Fibroblast of gingiva (primary cell): Measurements from ENCODE around the gene PRR7.
"Not testable (repeated sequence)": the region's sequence is repeated elsewhere in the genome, so short reads cannot be mapped to it uniquely, and the experiment has no call there.

Experiments
- DNase-seq: peaks from one replicate; pipeline ENCODE4 v3.0.0-alpha.2; 2011; ENCODE audit warnings: low read depth

The PRR7 gene

DNA sequence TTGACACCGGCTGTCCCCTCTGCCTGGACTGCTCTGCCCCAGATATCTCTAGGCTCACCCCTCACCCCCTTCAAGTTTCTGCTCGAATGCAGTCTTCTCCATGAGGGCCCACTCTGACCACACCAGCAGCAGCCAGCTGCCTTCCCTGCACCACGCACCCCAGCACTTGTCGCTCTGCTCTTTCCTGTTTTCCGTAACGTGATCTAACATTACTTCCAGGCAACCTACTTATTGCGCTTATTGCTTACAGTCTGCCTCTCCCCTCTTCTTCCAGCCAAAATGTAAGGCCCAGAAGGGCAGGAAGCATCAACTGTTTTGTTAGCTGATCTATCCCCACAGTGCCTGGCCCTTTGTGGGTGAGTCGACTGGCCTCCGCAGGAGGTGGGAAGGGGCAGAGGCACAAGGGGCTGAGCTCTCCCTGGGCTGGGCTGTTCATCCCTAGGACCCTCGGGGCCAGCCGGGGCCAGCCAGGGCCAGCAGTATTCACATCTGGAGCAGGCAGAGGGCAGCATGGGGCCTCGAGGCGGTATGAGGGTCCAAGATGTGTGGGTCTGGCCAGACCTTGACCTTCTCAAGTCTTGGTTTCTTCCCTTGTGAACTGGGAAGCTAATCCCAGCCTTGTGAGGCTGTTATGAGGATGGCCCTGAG is 38.4 kb downstream of the PRR7 start:
- no peak for DNase-seq

DNA sequence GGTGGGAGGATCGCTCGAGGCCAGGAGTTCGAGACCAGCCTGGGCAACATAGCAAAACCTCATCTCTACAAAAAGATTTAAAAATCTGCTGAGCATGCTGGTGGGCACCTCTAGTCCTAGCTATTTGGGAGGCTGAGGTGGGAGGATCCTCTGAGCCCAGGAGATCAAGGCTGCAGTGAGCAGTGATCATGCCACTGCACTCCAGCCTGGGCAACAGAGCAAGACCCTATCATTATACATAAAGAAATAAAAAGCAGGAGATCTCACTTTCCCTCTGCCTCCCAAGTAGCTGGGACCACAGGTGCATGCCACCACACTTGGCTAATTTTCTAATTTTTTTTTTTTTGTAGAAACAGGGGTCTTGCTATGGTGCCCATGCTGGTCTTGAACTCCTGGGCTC is 39.1 kb downstream of the PRR7 start:
- not testable (repeated sequence) for DNase-seq

DNA sequence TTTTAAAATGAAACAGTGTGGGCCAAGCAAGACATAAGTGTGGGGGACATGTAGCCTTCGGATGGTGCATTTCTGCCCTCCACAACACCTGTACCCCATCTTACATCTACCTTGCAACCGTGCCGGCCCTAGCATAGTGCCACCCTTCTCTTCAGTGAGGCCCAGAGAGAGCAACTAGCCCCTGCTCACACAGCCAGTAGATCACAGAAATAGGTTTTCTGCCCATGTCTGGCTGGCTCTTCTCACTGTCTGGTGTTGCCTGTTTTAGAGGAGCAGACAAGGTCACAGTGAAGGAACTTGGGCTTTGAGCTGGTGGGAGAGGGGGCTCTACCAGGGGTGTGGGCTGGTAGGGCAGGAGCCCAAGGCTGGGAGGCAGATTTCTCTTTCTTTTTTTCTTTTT is 39.6 kb downstream of the PRR7 start:
- no peak for DNase-seq

DNA sequence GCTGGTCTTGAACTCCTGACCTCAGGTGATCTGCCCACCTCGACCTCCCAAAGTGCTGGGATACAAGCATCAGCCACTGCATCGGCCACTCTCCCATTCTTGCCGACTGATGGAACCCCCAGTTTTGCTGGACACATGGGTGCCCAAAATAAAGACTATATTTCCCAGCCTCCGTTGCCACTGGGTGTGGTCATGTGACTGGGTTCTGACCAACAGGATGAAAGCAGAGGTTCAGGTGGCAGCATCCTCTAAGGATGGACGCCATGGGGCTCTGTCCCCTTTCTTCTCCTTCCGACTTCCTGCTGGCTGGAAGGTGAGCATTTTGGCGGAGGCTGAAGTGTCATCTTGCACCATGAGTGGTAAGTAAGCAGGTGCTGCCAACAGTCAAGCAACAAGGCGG is 40.5 kb downstream of the PRR7 start:
- no peak for DNase-seq

DNA sequence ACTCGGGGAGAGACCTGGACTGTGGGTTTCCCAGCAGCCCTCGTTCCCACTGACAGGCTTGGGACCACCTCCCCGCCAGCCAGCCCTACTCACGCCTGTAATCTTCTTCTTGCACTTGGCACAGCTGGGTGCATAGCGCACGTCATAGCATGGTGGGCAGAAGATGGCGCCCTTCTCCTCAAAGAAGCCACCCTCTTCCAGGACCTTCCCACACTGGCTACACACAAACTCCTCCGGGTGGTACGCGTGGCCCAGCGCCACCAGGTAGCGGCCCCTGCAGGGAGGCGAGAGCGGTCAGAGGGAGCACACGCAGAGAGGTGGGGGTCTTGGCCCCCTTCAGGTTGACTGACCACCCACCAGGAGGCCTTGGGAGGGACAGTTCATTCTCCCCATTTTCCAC is 41.4 kb downstream of the PRR7 start:
- no peak for DNase-seq

DNA sequence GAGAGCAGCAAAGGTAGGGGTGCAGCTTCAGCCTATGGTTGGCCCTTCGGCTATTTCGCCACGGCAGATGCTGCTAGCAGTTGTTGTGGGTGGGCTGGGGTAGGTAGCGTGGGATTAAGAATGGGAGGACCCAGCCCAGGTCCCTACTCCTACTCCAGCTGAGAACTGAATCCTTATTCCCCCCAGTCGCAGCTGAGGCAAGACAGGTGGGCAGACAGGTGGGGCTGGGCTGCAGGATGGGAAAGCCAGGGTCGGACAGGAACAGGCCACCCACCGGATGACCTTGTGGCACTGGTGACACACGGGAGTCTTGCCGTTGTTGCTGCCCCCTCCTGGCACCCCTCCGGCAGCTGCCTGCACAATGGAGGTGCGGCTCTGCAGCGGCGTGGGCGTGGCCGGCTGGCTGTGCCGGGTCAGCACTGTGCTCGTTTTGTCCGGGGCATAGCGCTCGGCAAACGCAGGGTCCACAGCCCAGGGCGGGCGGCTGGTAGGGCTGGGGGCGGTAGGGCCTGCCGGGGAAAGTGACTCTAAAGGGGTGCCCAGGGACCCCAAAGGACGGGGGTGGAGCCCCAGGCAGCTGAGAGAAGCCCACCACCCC is 42.6 kb downstream of the PRR7 start:
- DNase-seq = no peak

DNA sequence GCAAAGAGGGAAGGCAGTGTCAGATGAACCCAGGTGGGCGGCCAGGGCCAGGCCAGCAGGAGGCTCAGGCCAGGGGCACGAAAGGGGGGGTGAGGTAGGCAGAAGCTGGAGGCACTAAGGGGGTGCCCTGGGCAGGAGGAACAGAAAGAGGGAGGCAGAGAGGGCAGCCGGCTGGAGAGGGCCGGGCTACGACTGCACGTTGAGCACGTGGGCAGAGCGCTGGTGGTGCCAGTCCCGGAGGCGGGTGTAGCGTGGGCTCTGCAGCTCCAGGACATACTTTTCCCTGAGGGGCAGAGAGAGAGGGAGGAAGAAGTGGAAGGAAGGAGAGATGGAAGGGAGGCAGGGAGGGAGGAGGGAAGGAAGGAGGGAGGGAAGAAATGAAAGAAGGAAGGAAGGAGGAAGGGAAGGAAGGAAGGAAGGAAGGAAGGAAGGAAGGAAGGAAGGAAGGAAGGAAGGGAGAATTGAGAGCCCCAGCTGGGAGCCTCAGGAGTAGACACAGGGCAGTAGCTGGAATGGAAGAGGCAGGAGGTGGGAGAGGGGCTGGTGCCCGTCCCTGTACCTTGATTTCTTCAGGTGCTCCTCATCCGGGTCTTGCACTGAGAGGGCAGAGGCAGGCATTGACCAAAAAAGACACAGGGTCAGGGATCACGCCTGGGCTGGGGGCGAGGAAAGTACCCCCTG is 43.8 kb downstream of the PRR7 start:
- no peak for DNase-seq

DNA sequence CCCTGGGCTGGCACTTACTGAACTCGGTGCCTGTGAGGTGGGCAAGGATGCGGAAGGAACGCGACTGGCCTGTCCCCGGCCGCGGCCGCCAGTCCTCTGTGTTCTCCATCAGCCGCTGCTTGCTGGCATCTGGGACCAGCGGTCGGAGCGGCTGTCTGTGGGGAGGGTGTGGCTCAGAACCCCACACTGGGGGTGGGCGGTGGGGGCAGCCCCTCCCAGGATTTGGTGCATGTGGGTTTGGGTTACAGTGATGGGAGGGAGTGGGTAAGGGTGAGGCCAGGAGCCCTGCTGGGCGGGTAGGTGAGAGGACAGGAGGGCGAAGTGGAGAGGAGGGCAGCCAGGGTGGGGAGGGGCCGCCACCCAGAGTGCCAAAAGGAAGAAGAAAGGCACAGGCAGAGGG is 44.4 kb downstream of the PRR7 start:
- DNase-seq = no peak

DNA sequence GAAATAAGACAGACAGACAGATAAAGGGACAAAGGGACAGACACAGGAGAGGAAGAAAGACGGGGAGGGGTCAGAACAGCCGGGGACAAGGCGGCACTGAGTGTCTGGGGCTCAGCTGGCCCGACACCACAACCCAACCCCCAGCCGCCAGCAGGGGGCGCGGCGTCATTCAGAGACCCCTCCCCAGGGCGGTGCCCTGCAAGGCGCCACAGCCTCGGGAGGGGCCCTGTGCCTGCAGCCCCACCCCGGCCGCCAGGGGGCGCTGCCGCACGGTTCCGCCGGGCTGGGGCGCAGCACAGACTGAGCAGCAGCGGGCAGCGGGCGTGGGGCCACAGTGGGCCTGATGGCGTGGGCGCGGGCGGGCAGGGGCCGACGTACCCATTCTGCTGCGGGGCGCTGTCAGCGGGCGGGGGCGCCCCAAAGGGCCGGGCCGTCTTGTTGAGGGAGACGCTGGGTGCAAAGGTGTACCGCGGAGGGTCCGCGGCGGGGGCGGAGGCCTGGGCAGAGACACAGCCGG is 44.9 kb downstream of the PRR7 start:
- DNase-seq = no peak

DNA sequence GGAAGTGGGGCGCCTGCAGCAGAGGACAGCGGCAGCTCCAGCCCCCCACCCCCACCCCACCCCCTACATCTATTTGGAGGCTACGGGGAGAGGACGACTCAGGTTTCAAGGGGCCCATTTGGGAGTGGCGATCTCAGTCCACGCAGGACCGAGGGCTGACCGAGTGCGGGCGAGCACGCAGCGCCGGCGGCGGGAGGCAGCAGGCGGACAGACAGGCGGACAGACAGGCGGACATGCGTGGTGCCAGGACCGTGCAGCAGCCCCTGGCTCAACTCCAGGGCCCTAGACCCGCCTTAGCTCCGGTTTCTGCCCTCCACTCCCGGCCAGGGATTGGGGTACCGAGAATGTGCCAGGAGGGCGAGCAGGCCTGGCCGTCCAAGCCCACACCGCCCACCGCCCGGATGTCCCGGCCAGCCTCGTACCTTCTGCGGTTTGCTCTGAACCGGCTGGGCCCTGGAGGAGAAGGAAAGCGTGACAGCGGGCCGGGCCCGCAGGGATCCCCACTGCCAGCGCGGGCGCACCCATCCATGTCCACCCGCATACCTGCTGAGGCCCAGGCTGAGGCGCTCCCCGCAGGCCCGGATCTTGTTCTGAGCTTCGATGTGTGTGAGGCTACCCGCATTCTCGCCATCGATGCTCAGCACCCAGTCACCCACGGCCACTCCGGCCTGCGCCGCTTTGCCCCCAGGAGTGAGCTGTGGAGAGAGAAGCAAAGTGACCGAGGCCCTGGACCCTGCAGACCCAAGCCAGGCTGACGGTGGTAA is 45.6 kb downstream of the PRR7 start:
- DNase-seq = no peak

DNA sequence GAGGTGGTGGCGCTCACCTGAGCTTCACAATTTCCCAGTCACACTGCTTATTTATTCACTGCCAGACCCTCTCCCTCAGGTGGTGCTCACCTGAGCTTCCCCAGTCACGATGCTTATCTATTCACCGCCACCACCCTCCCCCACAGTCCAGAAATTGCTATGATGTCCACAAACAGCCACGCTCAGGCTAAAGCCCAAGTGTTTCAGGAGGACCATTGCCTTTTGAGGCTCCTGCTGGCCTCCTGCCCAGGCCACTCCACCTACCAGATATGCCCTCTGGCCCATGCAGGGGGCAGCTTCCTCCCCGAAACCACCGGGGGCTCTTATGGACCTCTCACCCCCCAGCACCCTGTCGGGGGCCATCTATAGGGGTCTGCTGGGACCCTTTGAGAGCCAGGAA is 46.2 kb downstream of the PRR7 start:
- no peak for DNase-seq

DNA sequence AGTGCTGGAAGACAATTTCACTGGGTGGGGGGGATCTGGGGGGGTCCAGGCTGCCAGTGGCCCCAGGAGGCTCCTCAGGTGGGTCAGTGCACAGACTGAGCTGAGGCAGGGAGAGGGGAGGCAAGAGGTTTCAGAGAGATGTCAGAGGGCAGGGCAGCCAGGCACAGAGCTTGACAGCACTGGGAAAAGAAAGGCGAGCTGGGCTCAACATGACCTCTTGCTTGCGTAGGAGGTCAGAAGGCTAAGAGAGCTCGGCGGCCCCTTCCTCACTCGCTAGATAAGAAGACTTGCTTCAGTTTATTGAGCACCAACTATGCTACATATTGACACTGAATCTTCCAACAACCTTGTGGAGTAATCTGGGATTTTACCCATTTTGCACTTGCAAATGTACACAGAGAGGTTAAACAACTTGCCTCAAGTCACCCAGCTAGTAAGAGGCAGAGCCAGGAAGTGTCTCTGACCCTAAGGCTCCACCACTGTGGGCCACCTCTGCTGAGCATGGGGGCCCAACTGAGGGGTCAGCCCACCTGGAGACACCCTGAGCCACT is 47.3 kb downstream of the PRR7 start:
- no peak for DNase-seq

DNA sequence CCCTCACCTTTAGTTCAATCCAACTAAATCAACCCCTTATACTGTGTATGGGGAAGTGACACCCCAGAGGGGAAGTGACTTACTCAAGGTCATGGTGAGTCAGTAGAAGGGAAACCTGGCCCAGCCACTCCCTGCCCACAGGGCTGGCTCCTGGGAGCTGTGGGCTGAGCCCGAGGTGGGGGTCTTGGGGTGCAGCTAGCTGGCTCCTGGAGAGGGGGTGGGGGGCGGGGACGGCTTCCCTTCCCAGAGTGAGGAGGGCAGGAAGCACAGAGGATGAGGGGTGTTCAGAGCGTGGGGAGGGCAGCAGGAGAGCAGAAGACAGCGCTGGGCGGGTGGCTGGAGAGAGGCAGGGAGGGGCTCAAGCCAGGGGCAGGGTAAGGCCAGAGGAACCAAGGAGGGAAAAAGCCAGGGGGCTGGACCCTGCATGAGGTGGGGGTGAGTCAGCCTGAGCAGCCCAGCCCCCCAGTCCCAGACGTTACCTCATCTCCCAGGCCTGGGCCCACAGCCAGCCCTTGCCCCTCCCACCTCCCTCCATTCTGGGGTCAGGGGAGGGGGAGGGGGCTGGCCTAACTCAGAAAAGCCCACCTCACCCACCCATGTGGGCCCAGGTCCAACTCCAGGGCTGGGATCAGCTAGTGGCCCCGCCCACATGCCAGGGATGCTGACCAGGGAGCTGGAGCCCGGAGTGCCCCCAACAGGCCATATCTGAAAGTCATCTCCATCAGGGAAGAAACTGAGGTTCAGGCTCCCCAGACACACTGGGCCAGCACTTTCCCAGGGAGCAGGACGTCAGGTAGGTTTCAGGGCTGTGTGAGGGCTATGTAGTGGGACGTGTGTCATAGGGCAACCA is 48.0 kb downstream of the PRR7 start:
- DNase-seq = peak; percentile 40

DNA sequence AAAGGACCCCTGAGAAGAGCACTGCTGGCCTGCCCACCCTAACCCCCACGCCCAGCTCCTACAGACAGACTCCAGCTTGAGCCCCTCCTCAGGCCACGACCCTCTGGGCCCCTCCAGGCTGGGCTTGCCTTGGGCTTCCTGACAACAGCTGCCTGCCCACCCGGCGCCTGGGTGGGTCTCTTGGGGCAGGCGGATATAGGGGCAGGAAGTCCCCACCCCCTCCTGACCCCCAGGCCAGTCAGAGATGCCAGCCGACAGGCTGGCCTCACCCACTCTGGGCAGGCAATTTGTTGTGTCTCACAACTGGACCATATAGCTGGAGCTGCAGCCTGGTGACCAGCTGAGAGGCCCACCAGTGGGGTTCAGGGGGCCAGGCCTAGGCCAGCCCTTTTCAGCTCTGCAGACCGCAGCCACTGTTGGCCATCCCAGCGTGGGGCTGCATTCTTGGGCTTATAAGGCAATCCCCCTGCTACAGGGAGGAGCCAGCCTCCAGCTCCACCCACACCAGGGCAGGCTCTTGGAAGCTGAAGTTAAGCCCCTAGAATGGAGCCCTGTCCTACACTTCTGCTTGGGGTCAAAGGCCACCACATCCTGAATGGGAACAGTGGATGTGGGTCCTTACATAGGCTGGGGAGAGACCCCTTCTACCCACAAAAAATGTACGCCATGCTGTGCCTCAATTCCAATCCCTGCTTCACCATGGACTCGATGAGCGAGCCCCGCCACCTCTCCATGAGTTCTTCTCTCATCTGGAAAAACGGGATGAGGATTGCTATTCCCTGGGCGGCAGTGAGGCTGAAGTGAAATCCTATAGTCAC is 48.8 kb downstream of the PRR7 start:
- peak; percentile 85 for DNase-seq

DNA sequence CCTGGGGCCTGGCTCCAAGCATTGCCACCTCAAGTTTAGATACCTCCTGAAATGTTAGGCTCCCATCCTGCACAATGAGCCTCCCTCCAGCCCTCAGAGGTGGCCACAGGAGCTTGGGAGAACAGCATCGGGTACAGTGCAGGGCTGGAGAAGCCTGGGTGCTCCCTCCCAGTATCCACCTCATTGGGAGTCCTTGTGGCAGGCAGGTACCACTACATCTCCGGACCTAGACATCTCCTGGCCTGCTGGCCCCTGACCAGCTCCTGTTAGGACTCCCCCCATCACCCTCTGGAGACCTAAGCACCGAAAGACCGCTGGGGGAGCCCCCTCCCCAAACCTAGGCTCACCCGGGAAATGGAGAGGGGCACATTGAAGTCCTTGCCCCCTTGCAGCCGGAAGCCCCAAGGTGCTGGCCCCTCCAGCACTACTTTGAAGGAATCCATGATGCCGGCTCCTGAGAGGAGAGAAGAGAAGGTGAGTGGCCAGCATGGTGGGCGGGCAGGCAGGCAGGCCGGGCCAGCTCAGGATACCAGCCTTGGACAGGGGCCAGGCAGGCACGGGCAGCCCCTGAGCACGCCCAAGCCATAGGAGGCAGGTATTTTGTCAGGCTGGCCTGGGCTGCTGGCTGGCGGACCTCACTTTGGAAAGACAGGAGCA is 49.6 kb downstream of the PRR7 start:
- peak; percentile 37 for DNase-seq

DNA sequence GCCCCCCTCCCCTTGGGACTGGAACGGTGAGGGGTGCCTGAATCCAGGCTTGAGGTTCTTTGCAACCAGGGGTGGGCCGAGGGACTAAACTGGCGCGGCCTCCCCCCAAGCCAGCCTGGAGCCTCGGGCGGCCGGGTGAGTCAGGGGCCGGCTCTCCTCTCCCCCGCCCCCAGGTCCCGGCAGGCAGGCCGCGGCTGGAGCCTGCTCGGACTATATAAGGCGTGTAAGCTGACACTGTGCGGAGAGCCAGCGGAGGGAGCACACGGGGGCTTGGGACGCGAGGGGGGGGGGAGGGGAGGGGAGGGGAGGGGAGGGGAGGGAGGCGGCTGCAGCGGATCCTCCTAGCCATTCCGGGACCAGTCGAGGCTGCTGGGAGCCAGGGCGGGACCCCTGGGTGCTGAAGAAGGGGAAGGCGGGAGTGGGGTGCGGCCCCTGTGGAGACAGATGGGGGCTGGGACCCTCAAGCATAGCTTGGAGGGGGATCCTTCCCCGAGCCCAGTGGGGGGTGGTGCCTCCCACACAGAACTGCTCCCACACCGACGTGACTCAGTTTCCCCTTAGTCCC is 50.2 kb downstream of the PRR7 start:
- DNase-seq = peak; percentile 86

DNA sequence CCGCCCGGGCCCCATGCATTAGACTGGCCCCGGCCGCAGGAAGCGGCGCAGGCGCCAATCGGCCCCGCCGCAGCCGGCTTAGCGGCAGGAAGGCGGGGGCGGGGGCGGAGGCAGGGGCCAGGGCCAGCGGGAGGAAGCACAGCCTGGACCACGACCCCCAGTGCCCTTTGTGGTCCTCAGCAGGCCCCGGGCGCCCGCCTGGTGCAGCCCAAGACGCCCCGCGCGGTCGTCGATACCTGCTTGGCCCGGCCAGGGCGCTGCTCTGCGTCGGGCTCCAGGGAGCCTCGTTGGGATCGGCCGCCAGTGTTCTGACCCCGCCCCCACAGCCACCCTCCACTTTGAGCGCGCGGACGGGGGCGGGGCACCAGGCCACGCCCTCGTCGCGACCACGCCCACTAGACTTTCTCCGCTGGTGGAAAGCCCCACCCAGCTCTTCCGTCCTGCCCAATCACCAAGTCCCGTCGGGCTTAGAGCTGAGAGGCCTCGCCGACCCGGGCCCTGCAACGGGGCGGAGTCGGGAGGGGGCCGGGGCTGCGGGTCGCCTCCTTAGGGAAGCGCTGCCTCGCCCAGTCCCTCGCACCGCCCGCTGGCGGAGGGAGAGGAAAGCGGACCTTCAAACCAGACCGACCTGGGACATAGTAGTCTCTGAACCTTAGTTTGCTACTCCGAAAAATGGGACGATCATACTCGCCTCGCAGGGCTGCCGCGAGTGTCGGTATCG is 50.8 kb downstream of the PRR7 start, which contains the start of gene PDLIM7:
TSS of gene PDLIM7 (minus strand) at position 313 of the 721 bp plus-strand sequence. CDS start 1,092 bp downstream, outside the sequence.
- DNase-seq = peak; percentile 97

DNA sequence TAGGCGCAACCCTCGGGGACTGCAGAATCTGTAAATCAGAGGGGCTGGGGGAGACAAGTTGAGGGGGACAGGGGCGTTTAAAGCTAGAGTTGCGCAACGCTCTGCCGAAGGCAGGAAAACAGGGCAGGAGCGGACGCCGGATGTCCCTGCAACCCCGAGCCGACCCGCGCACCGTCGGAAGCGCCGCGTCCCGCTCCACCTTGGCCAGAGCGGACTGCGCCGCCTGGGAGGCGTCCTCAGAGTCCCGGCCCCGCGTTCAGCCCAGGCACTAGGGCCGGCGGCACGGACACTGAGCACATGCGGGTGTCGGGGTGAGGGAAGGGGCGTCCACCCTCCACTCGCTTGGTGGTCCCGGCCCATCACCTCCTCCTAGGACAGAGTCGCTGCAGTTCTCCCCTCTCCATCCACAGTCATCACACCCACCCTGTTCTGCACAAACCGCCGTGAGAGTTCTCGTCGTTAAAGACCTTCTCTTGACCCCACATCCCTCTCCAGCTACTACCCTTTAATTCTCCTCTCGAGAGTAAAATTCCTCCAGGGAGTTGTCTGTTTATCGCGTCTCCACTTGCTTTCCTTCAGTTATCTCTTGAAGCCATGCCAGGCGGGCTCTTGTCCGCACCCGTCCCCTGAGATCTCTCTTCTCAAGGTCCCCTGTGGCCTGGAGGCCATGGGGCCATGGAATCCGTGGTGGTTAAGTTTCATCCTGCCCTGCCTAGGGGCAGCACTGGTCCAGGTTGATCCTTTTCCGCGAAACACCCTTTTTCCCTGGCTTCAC is 51.6 kb downstream of the PRR7 start:
- DNase-seq = no peak
